HG03064 (cell line): Measurements from ENCODE around the gene MYO10.
"Not testable (repeated sequence)": the region's sequence is repeated elsewhere in the genome, so short reads cannot be mapped to it uniquely, and the experiment has no call there.

Source experiments
- ATAC-seq: cut with Tn5 transposase; IDR thresholded peaks from one replicate; pipeline ENCODE4 v1.9.1; 2021; ENCODE audit warnings: low read depth; ENCODE audit not compliant: unreplicated experiment

MYO10 gene

DNA sequence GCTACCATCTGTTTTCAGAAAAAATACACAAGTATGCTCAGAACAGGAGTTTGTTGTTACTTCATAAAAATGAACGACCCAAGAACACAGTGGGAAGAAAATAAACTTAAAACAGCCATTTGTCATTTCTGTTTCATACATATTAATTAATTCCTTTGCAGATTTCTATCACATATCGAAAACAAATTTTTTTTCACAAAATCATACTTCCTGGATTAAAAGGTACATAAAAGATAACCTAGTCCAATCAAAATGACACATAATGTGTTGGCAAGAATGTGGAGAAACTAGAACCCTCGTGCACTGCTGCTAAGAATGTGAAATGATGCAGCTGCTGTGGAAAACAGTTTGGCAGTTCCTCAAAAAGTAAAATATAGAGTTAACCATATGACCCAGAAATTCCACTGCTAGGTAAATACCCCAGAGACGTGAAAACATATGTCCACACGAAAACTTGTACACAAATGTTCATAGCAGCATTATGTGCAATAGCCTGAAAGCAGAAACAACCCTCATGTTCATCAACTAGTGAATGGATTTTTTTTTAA lies 46.0 kb downstream of the MYO10 start:
- no peak for ATAC-seq

DNA sequence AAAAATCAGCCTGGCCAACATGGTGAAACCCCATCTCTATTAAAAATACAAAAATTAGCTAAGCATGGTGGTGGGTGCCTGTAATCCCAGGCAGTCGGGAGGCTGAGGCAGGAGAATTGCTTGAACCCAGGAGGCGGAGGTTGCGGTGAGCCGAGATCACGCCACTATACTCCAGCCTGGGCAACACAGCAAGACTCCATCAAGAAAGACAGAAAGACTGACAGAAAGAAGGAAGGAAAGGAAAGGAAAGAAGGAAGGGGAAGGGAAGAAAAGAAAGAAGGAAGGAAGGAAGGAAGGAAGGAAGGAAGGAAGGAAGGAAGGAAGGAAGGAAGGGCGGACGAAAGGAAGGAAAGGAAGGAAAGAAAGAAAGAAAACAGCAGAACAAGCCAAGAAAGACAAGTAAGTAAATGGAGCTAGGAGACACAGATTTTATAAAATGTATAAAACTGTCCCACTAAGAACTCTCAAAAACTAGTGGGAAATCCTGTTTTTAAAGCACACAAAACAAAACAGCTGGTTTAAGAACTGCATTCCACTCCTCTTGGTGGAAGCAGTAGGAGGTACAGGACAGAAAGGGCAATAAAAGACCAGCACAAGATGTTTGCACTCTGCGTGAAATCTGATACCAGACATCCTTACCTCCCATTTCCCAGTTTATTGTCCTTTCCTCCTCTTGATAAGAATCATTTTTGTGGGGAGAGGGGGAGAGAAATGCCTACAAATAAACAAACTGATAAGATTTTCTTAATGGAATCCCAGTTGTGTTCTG lies 46.7 kb downstream of the MYO10 start:
- ATAC-seq, result no peak

DNA sequence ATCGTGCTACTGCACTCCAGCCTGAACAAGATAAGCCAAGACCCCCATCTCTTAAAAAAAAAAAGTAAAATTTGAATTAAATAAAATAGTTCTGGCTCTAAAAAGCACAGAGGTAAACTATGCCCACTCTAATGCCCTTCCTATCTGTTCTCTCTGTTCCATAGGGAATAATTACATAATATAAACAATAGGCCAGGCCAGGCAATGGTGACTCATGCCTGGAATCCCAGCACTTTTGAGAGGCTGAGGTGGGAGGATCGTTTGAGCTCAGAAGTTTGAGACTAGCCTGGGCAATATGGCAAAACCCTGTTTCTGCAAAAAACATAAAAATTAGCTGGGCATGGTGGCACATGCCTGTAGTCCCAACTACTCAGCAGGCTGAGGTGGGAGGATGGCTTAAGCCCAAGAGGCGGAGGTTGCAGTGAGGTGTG lies 47.4 kb downstream of the MYO10 start:
- no peak for ATAC-seq

DNA sequence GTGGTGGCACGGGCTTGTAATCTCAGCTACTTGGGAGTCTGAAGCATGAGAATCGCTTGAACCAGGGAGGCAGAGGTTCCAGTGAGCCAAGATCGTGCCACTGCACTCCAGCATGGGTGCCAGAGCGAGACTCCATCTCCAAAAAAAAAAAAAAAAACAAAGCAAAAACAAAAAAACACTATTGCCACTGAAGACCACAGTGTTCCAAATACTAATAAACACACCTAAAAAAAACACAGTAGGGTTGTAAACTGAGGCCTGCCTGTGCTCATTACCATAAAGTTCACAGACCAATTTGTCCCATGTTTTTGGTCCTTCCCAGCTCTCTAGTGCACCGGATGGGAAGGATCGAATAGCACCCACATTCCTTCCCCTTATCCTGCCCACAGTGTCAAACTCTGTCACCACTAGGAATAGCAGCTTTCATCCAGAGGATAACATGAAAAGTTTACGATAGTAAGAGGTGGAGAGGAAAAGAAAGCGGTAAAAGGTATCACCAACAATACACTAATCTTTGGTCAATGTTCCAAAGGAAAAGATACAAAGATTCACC lies 49.2 kb downstream of the MYO10 start:
- no peak for ATAC-seq

DNA sequence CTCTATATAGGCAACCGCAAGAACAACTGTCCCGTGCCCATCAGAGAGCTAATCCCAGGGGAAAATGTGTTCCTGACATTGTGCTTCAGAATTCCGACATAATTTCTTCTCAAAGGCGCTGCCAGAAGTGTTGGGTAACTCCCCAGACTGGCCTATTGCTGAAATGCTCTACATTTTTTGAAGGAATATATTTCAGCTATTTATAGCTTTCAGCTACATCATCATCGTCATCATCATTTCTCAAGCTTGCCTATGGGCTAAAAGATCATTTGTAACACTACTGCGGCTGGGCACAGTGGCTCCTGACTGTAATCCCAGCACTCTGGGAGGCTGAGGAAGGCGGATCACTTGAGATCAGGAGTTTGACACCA lies 49.7 kb downstream of the MYO10 start:
- ATAC-seq, result no peak

- ATAC-seq, result no peak
Measured at GRCh38 chr5:16885635-16886365, 50.3 kb downstream of the MYO10 start.

- ATAC-seq, result no peak
Measured at GRCh38 chr5:16884595-16884994, 51.5 kb downstream of the MYO10 start.

DNA sequence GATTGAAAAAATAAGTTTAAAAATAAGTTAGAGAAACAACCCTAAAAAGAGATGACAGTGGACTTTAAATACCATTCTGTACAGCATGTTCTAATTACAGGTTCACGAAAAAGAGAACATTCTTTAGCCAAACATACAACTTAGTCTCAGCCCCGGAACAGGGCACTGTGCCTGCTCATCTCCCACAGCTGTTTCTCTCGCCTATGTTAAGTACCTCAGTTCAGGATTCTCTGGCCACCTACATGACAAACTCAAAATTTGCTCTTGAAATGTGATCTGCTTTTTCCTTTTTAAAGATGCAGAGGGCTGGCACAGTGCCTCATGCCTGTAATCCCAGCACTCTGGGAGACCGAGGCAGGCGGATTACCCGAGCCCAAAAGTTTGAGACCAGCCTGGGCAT lies 52.3 kb downstream of the MYO10 start:
- no peak for ATAC-seq

- no peak for ATAC-seq
Measured at GRCh38 chr5:16883176-16883575, 52.9 kb downstream of the MYO10 start.

DNA sequence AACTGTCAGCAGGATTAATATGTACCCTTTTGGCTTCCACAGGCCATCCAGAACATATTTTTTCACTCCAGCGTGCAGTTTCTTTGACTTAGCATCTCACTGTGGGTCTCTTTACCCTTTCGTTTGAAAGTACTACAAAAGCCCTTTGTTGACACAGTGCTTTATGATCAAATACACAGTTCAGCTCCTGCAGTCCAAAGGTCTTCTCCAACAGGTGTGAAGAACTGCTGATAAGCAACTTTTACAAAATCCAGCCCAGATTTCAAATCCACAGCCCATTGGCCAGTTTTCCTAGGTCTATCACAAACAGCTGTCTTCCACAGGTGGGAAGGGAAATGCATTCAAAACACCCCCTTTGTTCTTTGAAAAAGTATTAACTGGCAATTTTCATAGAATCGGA lies 54.8 kb downstream of the MYO10 start:
- no peak for ATAC-seq

- ATAC-seq, result no peak
Measured at GRCh38 chr5:16880547-16880946, 55.5 kb downstream of the MYO10 start.

- no peak for ATAC-seq
Measured at GRCh38 chr5:16879650-16880049, 56.4 kb downstream of the MYO10 start.

DNA sequence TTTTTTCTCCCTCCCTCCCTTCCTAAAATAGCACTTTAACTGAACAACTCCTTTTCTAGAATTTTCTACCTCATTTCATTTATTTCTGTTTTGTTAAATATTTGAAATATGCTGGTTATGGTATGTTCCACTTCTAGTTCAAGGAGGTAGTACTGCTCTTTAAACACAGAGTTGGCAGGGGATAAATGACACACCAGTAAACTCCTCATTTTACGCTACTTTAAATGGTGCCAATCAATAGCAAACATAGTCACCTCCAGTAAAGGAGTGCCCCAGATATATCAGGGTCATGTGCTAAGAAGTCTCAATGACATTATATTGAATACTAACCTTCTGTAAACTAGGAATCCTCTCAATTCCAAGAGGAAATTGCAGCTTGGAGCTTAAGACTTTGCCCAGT lies 56.9 kb downstream of the MYO10 start:
- ATAC-seq, result no peak

GRCh38 chr5:16877267-16877935 lies 58.7 kb downstream of the MYO10 start:
- no peak for ATAC-seq

DNA sequence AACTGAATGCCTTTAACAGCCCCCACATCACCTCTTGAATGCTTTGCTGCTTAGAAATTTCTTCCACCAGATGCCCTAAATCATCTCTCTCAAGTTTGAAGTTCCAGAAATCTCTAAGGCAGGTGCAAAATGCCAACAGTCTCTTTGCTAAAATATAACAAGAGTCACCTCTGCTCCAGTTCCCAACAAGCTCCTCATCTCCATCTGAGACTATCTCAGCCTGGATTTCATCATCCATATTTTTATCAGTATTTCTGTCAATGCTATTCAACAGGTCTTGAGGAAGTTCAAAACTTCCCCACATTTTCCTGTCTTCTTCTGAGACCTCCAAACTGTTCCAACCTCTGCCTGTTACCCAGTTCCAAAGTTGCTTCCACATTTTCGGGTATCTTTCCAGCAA lies 61.7 kb downstream of the MYO10 start:
- not testable (repeated sequence) for ATAC-seq

GRCh38 chr5:16871746-16872339 lies 64.2 kb downstream of the MYO10 start:
- no peak for ATAC-seq

DNA sequence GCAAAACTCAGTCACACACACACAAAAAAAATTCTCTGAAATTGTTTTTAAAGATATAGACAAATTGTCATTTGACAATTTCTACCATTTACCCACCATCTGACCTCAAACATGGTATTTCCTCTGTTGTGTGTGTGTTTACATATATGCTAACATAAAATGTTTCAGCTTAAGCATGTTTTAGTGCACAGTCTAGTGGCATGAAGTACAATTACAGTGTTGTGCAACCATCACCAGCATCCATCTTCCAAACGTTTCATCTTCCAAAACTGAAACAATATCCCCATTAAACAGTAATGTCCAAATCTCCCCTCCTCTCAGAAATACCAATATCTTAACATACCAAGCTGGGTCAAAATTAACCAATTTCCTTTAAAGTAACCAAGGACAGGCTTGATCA lies 65.2 kb downstream of the MYO10 start:
- ATAC-seq, result no peak

DNA sequence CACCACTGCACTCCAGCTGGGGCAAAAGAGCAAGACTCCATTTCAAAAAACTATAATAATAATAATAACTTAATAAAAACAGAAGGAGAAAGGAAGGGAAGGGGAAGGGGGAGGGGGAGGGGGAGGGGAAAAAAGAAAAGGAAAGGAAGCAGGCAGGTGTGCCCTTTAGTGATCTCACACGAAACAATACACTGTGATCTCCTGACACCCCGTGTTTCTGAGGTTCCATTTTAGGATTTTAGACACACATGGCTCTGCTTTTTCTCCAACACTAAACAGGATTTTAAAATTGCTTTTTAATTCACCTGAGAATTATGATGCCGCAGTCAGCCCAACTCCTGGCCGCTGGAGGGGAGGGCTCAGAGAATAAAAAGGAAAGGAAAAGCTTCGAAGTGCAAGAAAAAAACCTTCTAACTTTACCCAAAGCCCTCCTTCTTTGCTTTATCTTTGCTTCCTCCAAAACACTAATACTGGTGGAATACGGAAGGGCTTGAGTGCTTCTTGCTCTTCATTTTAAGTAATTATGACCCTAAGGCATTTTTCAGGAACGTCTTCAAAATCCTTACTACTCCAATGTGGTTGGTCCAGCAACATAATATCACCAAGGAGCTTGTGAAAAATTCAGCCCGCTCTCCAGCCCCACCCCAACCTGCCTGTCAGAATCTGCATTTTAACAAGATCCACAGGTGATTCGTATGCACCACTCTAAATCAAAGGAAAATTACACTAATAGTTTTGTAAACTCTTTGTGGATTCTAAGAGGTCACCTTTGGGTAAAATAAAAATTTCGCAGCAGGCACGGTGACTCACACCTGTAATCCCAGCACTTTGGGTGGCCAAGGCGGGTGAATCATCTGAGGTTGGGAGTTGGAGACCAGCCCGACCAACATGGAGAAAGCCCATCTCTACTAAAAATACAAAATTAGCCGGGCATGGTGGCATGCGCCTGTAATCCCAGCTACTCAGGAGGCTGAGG lies 66.0 kb downstream of the MYO10 start:
- no peak for ATAC-seq

- ATAC-seq, result no peak
Measured at GRCh38 chr5:16867577-16867953, 68.5 kb downstream of the MYO10 start.
